Hepatocyte (in vitro differentiated cells): Measurements from ENCODE around the gene BLTP3B. TPM values are rescaled to one million over a fixed set of nuclear protein-coding genes. Genes with fewer than 3 reads are reported as not detected.

Experiments used
- DNase-seq: peaks from one replicate; pipeline ENCODE4 v3.0.0-alpha.2; 2016; ENCODE audit warnings: low spot score
- H2AFZ ChIP-seq: fragments of 200-600 bp; sonication (generic); 2 replicates; pipeline ENCODE4 v1.6.0; 2016; ENCODE audit warnings: antibody characterized with exemption, mild to moderate bottlenecking
- H3K27ac ChIP-seq: fragments of 200-600 bp; sonication (generic); 2 replicates; pipeline ENCODE4 v1.5.1; 2016; ENCODE audit warnings: mild to moderate bottlenecking
- H3K27me3 ChIP-seq: fragments of 200-600 bp; sonication (generic); 2 replicates; pipeline ENCODE4 v1.6.1; 2016
- H3K36me3 ChIP-seq: fragments of 200-600 bp; sonication (generic); replicated peaks from 2 replicates; pipeline ENCODE4 v1.5.1; 2016; ENCODE audit warnings: low read depth; ENCODE audit not compliant: insufficient read depth
- H3K4me1 ChIP-seq: fragments of 200-600 bp; sonication (generic); 2 replicates; pipeline ENCODE4 v1.5.1; 2016; ENCODE audit warnings: mild to moderate bottlenecking, moderate library complexity; ENCODE audit not compliant: insufficient read depth
- H3K4me2 ChIP-seq: fragments of 200-600 bp; sonication (generic); 2 replicates; pipeline ENCODE4 v1.6.0; 2016
- H3K4me3 ChIP-seq: fragments of 200-600 bp; sonication (generic); 2 replicates; pipeline ENCODE4 v1.5.1; 2016; ENCODE audit warnings: mild to moderate bottlenecking
- H3K79me2 ChIP-seq: fragments of 200-600 bp; sonication (generic); 2 replicates; pipeline ENCODE4 v1.6.0; 2017; ENCODE audit warnings: mild to moderate bottlenecking
- H3K9me2 ChIP-seq: fragments of 200-600 bp; sonication (generic); replicated peaks from 2 replicates; pipeline ENCODE4 v1.6.0; 2017; ENCODE audit warnings: mild to moderate bottlenecking; ENCODE audit not compliant: insufficient read depth
- H3K9me3 ChIP-seq: fragments of 200-600 bp; sonication (generic); 2 replicates; pipeline ENCODE4 v1.5.1; 2016; ENCODE audit warnings: low read depth, mild to moderate bottlenecking
- H4K20me1 ChIP-seq: fragments of 200-600 bp; sonication (generic); 2 replicates; pipeline ENCODE4 v1.6.0; 2016; ENCODE audit warnings: mild to moderate bottlenecking; ENCODE audit not compliant: insufficient read depth, poor library complexity, severe bottlenecking
- CTCF ChIP-seq: fragments of 200-600 bp; sonication (generic); IDR thresholded peaks from 2 replicates; pipeline ENCODE4 v1.5.1; 2016; ENCODE audit warnings: antibody characterized with exemption, mild to moderate bottlenecking; ENCODE audit not compliant: poor library complexity
- EZH2 ChIP-seq: fragments of 200-600 bp; sonication (generic); IDR thresholded peaks from 2 replicates; pipeline ENCODE4 v1.6.1; 2016; ENCODE audit warnings: antibody characterized with exemption, mild to moderate bottlenecking, borderline replicate concordance
- EZH2phosphoT487 ChIP-seq: fragments of 200-600 bp; sonication (generic); IDR thresholded peaks from one replicate; pipeline ENCODE4 v1.6.1; 2018; ENCODE audit warnings: antibody characterized with exemption, mild to moderate bottlenecking, low read depth, moderate library complexity; ENCODE audit not compliant: unreplicated experiment, severe bottlenecking
- WGBS: methylation state at CpG from one replicate; pipeline ENCODE4 v1.1.6; 2016; ENCODE audit warnings: low lambda C conversion rate; ENCODE audit errors: missing lambda C conversion rate; 5-methylcytosine and 5-hydroxymethylcytosine counted together
- polyA plus RNA-seq: library from polyadenylated mRNA; unstranded; fragments of >200 nt; fragmentation: Nextera tagmentation; extraction: Ambion mirVana; gene quantifications from 2 replicates; pipeline ENCODE4 v1.2.1, GENCODE V29; 2016
- total RNA-seq: library from RNA; depleted of rRNA; stranded (reverse); fragments of >200 nt; gene quantifications from 2 replicates; pipeline ENCODE4 v1.2.3, GENCODE V29; 2014

BLTP3B gene
- total and polyA plus RNA-seq, 2 experiments from 2014 or later = 11.0 to 31.8 TPM

DNA sequence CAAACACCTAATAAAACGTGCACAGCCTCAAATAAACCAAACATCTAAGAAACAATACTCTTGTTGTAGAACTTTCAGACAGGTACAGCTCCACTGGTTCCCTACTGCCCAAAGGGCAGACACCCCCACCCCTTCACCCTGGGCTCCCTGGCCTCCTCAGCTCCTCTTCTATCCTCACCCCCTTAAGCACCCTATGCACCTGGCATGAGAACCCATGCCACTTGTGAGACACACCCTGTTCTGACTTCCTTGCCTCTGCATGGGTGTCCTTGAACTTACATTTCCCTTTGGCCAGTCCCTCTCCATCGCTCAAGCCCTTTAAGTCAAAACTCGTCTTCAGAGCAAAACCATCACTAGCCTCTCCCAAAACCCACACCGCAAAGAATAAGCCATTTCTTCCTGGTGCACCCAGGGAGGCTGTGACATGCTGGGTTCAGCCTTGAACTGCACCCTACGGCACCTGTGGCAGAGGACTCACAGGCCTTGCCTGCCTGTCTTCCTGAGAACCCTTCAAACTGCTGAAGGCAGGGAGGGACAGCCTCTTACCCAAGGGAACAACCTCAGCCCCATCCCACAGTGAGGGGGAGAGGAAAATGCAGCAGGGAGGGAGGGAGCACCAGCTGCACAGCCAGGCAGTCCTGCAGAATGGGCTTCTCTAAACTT, 45.3 kb upstream of the BLTP3B start:
- H3K27ac ChIP-seq = no peak overlapping the region
- H3K36me3 ChIP-seq = no peaks in the 10 kb centered on the region
- 92% methylated on average over 5 of the region's 5 CpGs for WGBS
- H3K27me3 ChIP-seq = no peaks in the 10 kb centered on the region
- no peaks in the 10 kb centered on the region for H3K9me2 ChIP-seq
- TF ChIP-seq EZH2phosphoT487 (no peak), EZH2 (no peak), CTCF (no peak)
- no peak for DNase-seq
- H3K79me2 ChIP-seq = no peaks in the 10 kb centered on the region
- no peaks in the 10 kb centered on the region for H3K9me3 ChIP-seq
- no peak overlapping the region for H2AFZ ChIP-seq
- no peaks in the 10 kb centered on the region for H3K4me1 ChIP-seq
- H3K4me2 ChIP-seq = no peak overlapping the region
- no peaks in the 10 kb centered on the region for H4K20me1 ChIP-seq
- H3K4me3 ChIP-seq = no peak overlapping the region

- TF ChIP-seq EZH2phosphoT487 (no peak), EZH2 (no peak), CTCF (no peak)
- WGBS = 81% methylated on average over 5 of the region's 5 CpGs
- DNase-seq = no peak
Observed at GRCh38 chr12:100187068-100187467, 44.4 kb upstream of the BLTP3B start.

DNA sequence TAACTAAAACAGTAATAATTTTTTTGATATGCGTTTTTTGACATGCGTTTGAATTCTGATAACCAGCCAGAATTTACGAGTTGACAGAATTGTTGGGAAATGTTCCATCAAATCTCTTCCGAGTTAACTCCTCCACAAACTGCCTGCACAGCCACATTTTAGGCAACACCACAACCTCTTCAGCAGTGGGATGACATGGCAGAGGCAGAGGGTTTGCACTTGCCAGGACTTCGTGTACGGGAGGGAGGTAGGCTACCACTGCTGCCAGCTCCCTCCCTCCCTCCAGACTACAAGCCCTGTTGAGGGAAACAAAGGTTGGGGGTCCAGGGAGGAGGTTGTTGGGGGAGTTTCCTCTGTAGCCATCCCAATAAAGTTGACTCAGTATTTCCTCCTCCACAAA, 43.4 kb upstream of the BLTP3B start:
- TF ChIP-seq CTCF (no peak), EZH2 (no peak), EZH2phosphoT487 (no peak)
- Histone ChIP-seq H3K79me2 (no peaks in the 10 kb centered on the region), H3K4me1 (no peaks in the 10 kb centered on the region), H3K4me2 (peak overlapping the region; percentile 19), H3K9me2 (no peaks in the 10 kb centered on the region), H3K9me3 (no peaks in the 10 kb centered on the region), H3K27me3 (no peaks in the 10 kb centered on the region), H3K36me3 (no peaks in the 10 kb centered on the region), H3K27ac (no peak overlapping the region), H4K20me1 (no peaks in the 10 kb centered on the region), H2AFZ (no peak overlapping the region), H3K4me3 (no peak overlapping the region)
- no peak for DNase-seq
- whole genome bisulfite sequencing = 62% methylated on average over 6 of the region's 6 CpGs

More at GRCh38 chr12:100187068-100187467, 44.4 kb upstream of the BLTP3B start:
- Histone ChIP-seq H3K36me3 (no peaks in the 10 kb centered on the region), H3K4me3 (no peak overlapping the region), H3K4me2 (no peak overlapping the region), H4K20me1 (no peaks in the 10 kb centered on the region), H3K4me1 (no peaks in the 10 kb centered on the region), H3K27me3 (no peaks in the 10 kb centered on the region), H3K9me3 (no peaks in the 10 kb centered on the region), H3K27ac (no peak overlapping the region), H3K79me2 (no peaks in the 10 kb centered on the region), H2AFZ (no peak overlapping the region), H3K9me2 (no peaks in the 10 kb centered on the region)
